ENCODE measurements around the gene CHTF18. TPM values are rescaled to one million over a fixed set of nuclear protein-coding genes. Genes with fewer than 3 reads are reported as not detected.

CHTF18 gene
- total RNA-seq, 2 experiments from 2014 or later = 125 to 146 TPM

- ChIA-PET POLR2A (no interaction called here), CTCF (ENCODE audit: unreplicated experiment) (no interaction called here)
- TF ChIP-seq EZH2phosphoT487 (IDR thresholded peaks at IDR 0.05; ENCODE audit: borderline replicate concordance, low read depth, low read length) = no peak
- no peak for TF ChIP-seq CTCF (conservative IDR thresholded peaks at IDR 0.05; ENCODE audit: low read length)
- no peak overlapping the region for H2AFZ ChIP-seq (ENCODE audit: low read length)
- no peaks in the 10 kb centered on the region for H3K9me3 ChIP-seq (ENCODE audit: low read length)
- no peaks in the 10 kb centered on the region for H3K36me3 ChIP-seq (ENCODE audit: insufficient read depth, low read length)
- intact Hi-C loops (cut with micrococcal nuclease; ENCODE audit: unreplicated experiment) = no loop called here
- no peaks in the 10 kb centered on the region for H4K20me1 ChIP-seq (ENCODE audit: insufficient read depth, low read length)
- no peaks in the 10 kb centered on the region for H3K79me2 ChIP-seq (ENCODE audit: insufficient read depth, low read depth, low read length)
- no peak overlapping the region for H3K27ac ChIP-seq (ENCODE audit: low read depth, low read length, poor library complexity, severe bottlenecking)
- H3K9me2 ChIP-seq (ENCODE audit: insufficient read depth, low read length) = no peaks in the 10 kb centered on the region
- DNase-seq (ENCODE audit: low spot score) = no peak
- BruUV-seq (replicated peaks) = no TSS peak
- no peak overlapping the region for H3K4me3 ChIP-seq (ENCODE audit: low read depth, low read length, poor library complexity, severe bottlenecking)
- no peak overlapping the region for H3K4me2 ChIP-seq (ENCODE audit: low read length)
- H3K4me1 ChIP-seq (ENCODE audit: insufficient read depth, low read length, poor library complexity, severe bottlenecking) = no peaks in the 10 kb centered on the region
Observed at GRCh38 chr16:825341-826061, 37.1 kb downstream of the CHTF18 start.

GRCh38 chr16:827513-827912 is 39.1 kb downstream of the CHTF18 start:
- Histone ChIP-seq H3K4me1 (ENCODE audit: insufficient read depth, low read length, poor library complexity, severe bottlenecking) (no peaks in the 10 kb centered on the region), H3K9me2 (ENCODE audit: insufficient read depth, low read length) (no peaks in the 10 kb centered on the region), H4K20me1 (ENCODE audit: insufficient read depth, low read length) (no peaks in the 10 kb centered on the region), H3K9me3 (ENCODE audit: low read length) (no peaks in the 10 kb centered on the region), H3K27ac (ENCODE audit: low read depth, low read length, poor library complexity, severe bottlenecking) (no peak overlapping the region), H3K4me2 (ENCODE audit: low read length) (no peak overlapping the region), H2AFZ (ENCODE audit: low read length) (no peak overlapping the region), H3K79me2 (ENCODE audit: insufficient read depth, low read depth, low read length) (no peaks in the 10 kb centered on the region), H3K36me3 (ENCODE audit: insufficient read depth, low read length) (no peaks in the 10 kb centered on the region), H3K4me3 (ENCODE audit: low read depth, low read length, poor library complexity, severe bottlenecking) (no peak overlapping the region)
- TF ChIP-seq CTCF (conservative IDR thresholded peaks at IDR 0.05; ENCODE audit: low read length) (no peak), EZH2phosphoT487 (IDR thresholded peaks at IDR 0.05; ENCODE audit: borderline replicate concordance, low read depth, low read length) (no peak)
- no TSS peak for BruUV-seq (replicated peaks)
- intact Hi-C loops (cut with micrococcal nuclease; ENCODE audit: unreplicated experiment) = no loop called here
- ChIA-PET POLR2A (no interaction called here), CTCF (ENCODE audit: unreplicated experiment) (no interaction called here)
- DNase-seq (ENCODE audit: low spot score) = no peak

- intact Hi-C loops (cut with micrococcal nuclease; ENCODE audit: unreplicated experiment) = no loop called here
- no peaks in the 10 kb centered on the region for H3K79me2 ChIP-seq (ENCODE audit: insufficient read depth, low read depth, low read length)
- H3K9me3 ChIP-seq (ENCODE audit: low read length) = no peaks in the 10 kb centered on the region
- H2AFZ ChIP-seq (ENCODE audit: low read length) = no peak overlapping the region
- no peak for DNase-seq (ENCODE audit: low spot score)
- no peak overlapping the region for H3K4me3 ChIP-seq (ENCODE audit: low read depth, low read length, poor library complexity, severe bottlenecking)
- CTCF ChIA-PET (ENCODE audit: unreplicated experiment) = no interaction called here
- BruUV-seq (replicated peaks) = no TSS peak
- H3K27ac ChIP-seq (ENCODE audit: low read depth, low read length, poor library complexity, severe bottlenecking) = no peak overlapping the region
- H4K20me1 ChIP-seq (ENCODE audit: insufficient read depth, low read length) = no peaks in the 10 kb centered on the region
- H3K9me2 ChIP-seq (ENCODE audit: insufficient read depth, low read length) = no peaks in the 10 kb centered on the region
- H3K36me3 ChIP-seq (ENCODE audit: insufficient read depth, low read length) = no peaks in the 10 kb centered on the region
- H3K4me1 ChIP-seq (ENCODE audit: insufficient read depth, low read length, poor library complexity, severe bottlenecking) = no peaks in the 10 kb centered on the region
- no peak overlapping the region for H3K4me2 ChIP-seq (ENCODE audit: low read length)
- TF ChIP-seq CTCF (conservative IDR thresholded peaks at IDR 0.05; ENCODE audit: low read length) (no peak), EZH2phosphoT487 (IDR thresholded peaks at IDR 0.05; ENCODE audit: borderline replicate concordance, low read depth, low read length) (no peak)
- POLR2A ChIA-PET = no interaction called here
Observed at GRCh38 chr16:828891-829290, 40.5 kb downstream of the CHTF18 start.

Data from OCI-LY7 (cell line).